Transverse colon (tissue), 3 donors: ENCODE results near the gene CNNM1.

Experiments
- EP300 ChIP-seq: sonication (generic); formaldehyde crosslinking; IDR thresholded peaks from one replicate; pipeline ENCODE4 v1.6.1; 2017; ENCODE audit warnings: antibody characterized with exemption, low read depth
- POLR2A ChIP-seq: fragments of 450-650 bp; IDR thresholded peaks from one replicate; pipeline ENCODE4 v1.6.1; 2016; ENCODE audit warnings: antibody characterized with exemption, mild to moderate bottlenecking, moderate library complexity
- TF ChIP-seq, protein P1 (sequence below), 5 experiments: fragments of 200-600 bp in 3 of 5; fragments of 450-650 bp in 2 of 5; sonication (generic) in 3 of 5; IDR thresholded peaks; 1 replicate in 2 of 5; 2 replicates in 3 of 5; pipeline ENCODE4 v1.5.1; 2016 to 2017; ENCODE audit warnings: antibody characterized with exemption in 5 of 5, inconsistent platforms in 3 of 5, mild to moderate bottlenecking in 2 of 5, moderate library complexity in 1 of 5

DNA sequence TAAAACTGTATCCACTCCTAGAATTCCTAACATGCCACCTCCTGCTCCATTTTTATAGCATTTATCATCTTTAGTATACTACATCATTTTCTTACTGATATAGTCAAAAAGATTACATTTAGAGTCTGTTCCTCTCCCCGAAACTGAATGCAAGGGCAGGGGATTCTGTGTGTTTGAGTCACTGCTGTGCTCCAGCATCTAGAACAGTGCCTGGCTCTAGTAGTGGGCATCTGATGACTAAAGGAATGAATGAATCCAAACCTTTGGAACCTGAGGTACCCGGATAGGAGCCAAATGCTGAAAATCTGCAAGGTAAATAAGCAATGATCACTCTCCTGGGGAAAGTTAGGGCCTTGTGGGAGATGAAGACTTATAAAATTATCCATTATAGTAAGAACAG is 82.4 kb downstream of the CNNM1 start:
- no peak for TF ChIP-seq POLR2A
- TF ChIP-seq, protein P1, sequence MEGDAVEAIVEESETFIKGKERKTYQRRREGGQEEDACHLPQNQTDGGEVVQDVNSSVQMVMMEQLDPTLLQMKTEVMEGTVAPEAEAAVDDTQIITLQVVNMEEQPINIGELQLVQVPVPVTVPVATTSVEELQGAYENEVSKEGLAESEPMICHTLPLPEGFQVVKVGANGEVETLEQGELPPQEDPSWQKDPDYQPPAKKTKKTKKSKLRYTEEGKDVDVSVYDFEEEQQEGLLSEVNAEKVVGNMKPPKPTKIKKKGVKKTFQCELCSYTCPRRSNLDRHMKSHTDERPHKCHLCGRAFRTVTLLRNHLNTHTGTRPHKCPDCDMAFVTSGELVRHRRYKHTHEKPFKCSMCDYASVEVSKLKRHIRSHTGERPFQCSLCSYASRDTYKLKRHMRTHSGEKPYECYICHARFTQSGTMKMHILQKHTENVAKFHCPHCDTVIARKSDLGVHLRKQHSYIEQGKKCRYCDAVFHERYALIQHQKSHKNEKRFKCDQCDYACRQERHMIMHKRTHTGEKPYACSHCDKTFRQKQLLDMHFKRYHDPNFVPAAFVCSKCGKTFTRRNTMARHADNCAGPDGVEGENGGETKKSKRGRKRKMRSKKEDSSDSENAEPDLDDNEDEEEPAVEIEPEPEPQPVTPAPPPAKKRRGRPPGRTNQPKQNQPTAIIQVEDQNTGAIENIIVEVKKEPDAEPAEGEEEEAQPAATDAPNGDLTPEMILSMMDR (IDR thresholded peaks at IDR 0.05) = no peak
- no peak for TF ChIP-seq EP300
